ENCODE data around the gene LARGE1.

LARGE1 gene

GRCh38 chr22:33544707-33545106 lies 375.6 kb downstream of the LARGE1 start:
- DNase-seq = no peak

GRCh38 chr22:33542722-33543121 lies 377.6 kb downstream of the LARGE1 start:
- no peak for DNase-seq

- DNase-seq = no peak
Observed at GRCh38 chr22:33542153-33542552, 378.1 kb downstream of the LARGE1 start.

- DNase-seq = no peak
Observed at GRCh38 chr22:33539902-33540751, 380.1 kb downstream of the LARGE1 start.

GRCh38 chr22:33539202-33539901 lies 380.9 kb downstream of the LARGE1 start:
- no peak for DNase-seq

GRCh38 chr22:33538277-33538885 lies 381.9 kb downstream of the LARGE1 start:
- DNase-seq = no peak

- DNase-seq = no peak
Observed at GRCh38 chr22:33537059-33537458, 383.2 kb downstream of the LARGE1 start.

GRCh38 chr22:33535937-33536875 lies 384.1 kb downstream of the LARGE1 start:
- DNase-seq = no peak

- no peak for DNase-seq
Observed at GRCh38 chr22:33529424-33530113, 390.7 kb downstream of the LARGE1 start.

GRCh38 chr22:33528183-33528582 lies 392.1 kb downstream of the LARGE1 start:
- no peak for DNase-seq

- no peak for DNase-seq
Observed at GRCh38 chr22:33526434-33527107, 393.7 kb downstream of the LARGE1 start.

- DNase-seq = no peak
Observed at GRCh38 chr22:33524511-33525260, 395.6 kb downstream of the LARGE1 start.

- DNase-seq = no peak
Observed at GRCh38 chr22:33521879-33522665, 398.2 kb downstream of the LARGE1 start.

GRCh38 chr22:33520904-33521780 lies 399.1 kb downstream of the LARGE1 start:
- DNase-seq = no peak

- no peak for DNase-seq
Observed at GRCh38 chr22:33519974-33520903, 400.0 kb downstream of the LARGE1 start.

GRCh38 chr22:33519071-33519973 lies 401.0 kb downstream of the LARGE1 start:
- peak; percentile 9 for DNase-seq

Measured in NCI-H69 (cell line).